Neural cell (in vitro differentiated cells): ENCODE results near the gene TPR. TPM values are rescaled to one million over a fixed set of nuclear protein-coding genes. Genes with fewer than 3 reads are reported as not detected.

Experiments used
- H2AFZ ChIP-seq: fragments of 200-600, 300-800 bp; sonication (generic), shearing (Covaris generic); 2 replicates; pipeline ENCODE4 v1.6.0; 2014; ENCODE audit warnings: low read depth, mild to moderate bottlenecking, antibody characterized with exemption, low read length, moderate library complexity
- H3F3A ChIP-seq: fragments of 200-600 bp; shearing (Covaris generic); 2 replicates; pipeline ENCODE4 v1.6.1; 2016; ENCODE audit warnings: mild to moderate bottlenecking, moderate library complexity, mixed read lengths, antibody characterized with exemption, low read length; ENCODE audit not compliant: insufficient read depth, poor library complexity, severe bottlenecking
- H3K27ac ChIP-seq: fragments of 200-600, 300-800 bp; sonication (generic), shearing (Covaris generic); 2 replicates; pipeline ENCODE4 v1.5.1; 2014; ENCODE audit warnings: mild to moderate bottlenecking, low read length, moderate library complexity
- H3K27me3 ChIP-seq: fragments of 300-800, 200-600 bp; sonication (generic), shearing (Covaris generic); 2 replicates; pipeline ENCODE4 v1.6.0; 2014; ENCODE audit warnings: mild to moderate bottlenecking, low read depth, low read length, moderate library complexity; ENCODE audit not compliant: insufficient read depth
- H3K36me3 ChIP-seq: fragments of 300-800, 200-600 bp; sonication (generic), shearing (Covaris generic); 2 replicates; pipeline ENCODE4 v1.5.1; 2014; ENCODE audit warnings: mild to moderate bottlenecking, antibody characterized with exemption, low read length, moderate library complexity; ENCODE audit not compliant: insufficient read depth
- H3K4me2 ChIP-seq: fragments of 300-800, 200-600 bp; sonication (generic), shearing (Covaris generic); 2 replicates; pipeline ENCODE4 v1.6.0; 2014; ENCODE audit warnings: mild to moderate bottlenecking, low read length
- H3K4me3 ChIP-seq: fragments of 300-800, 200-600 bp; sonication (generic), shearing (Covaris generic); 2 replicates; pipeline ENCODE4 v1.5.1; 2014; ENCODE audit warnings: mild to moderate bottlenecking, low read length, moderate library complexity
- H3K79me2 ChIP-seq: fragments of 200-600 bp; shearing (Covaris generic); replicated peaks from 2 replicates; pipeline ENCODE4 v1.6.0; 2014; ENCODE audit warnings: mild to moderate bottlenecking, low read length, moderate library complexity; ENCODE audit not compliant: insufficient read depth
- H3K9ac ChIP-seq: fragments of 300-800, 200-600 bp; sonication (generic), shearing (Covaris generic); 2 replicates; pipeline ENCODE4 v1.6.1; 2016; ENCODE audit warnings: mild to moderate bottlenecking, low read length, mixed read lengths
- H3K9me2 ChIP-seq: fragments of 200-600 bp; shearing (Covaris generic); 2 replicates; pipeline ENCODE4 v1.6.1; 2016; ENCODE audit warnings: mild to moderate bottlenecking, low read length, mixed read lengths; ENCODE audit not compliant: insufficient read depth
- H3K9me3 ChIP-seq: fragments of 200-600, 300-800 bp; sonication (generic), shearing (Covaris generic); 2 replicates; pipeline ENCODE4 v1.6.1; 2016; ENCODE audit warnings: mild to moderate bottlenecking, mixed run types, low read length, moderate library complexity, mixed read lengths
- H4K20me1 ChIP-seq: fragments of 200-600 bp; shearing (Covaris generic); 2 replicates; pipeline ENCODE4 v1.6.1; 2016; ENCODE audit warnings: mild to moderate bottlenecking, mixed run types; ENCODE audit not compliant: insufficient read depth
- EP300 ChIP-seq: fragments of 450-650 bp; conservative IDR thresholded peaks from 2 replicates; pipeline ENCODE4 v1.6.1; 2014; ENCODE audit warnings: antibody characterized with exemption, mild to moderate bottlenecking, moderate library complexity; ENCODE audit not compliant: poor library complexity, severe bottlenecking
- EZH2 ChIP-seq: fragments of 200-600, 300-800 bp; shearing (Covaris generic), sonication (generic); IDR thresholded peaks from 2 replicates; pipeline ENCODE4 v1.6.1; 2014; ENCODE audit warnings: antibody characterized with exemption, low read length, borderline replicate concordance, mild to moderate bottlenecking; ENCODE audit not compliant: insufficient read depth, poor library complexity, severe bottlenecking
- MXI1 ChIP-seq: fragments of 450-650 bp; conservative IDR thresholded peaks from 2 replicates; pipeline ENCODE4 v1.6.1; 2014; ENCODE audit warnings: antibody characterized with exemption, mild to moderate bottlenecking; ENCODE audit not compliant: poor library complexity, severe bottlenecking
- POLR2AphosphoS5 ChIP-seq: IDR thresholded peaks from 2 replicates; pipeline ENCODE4 v1.6.1; 2012
- RAD21 ChIP-seq: fragments of 450-650 bp; conservative IDR thresholded peaks from 2 replicates; pipeline ENCODE4 v1.6.1; 2014; ENCODE audit warnings: antibody characterized with exemption, mild to moderate bottlenecking, moderate library complexity
- SMC3 ChIP-seq: fragments of 450-650 bp; conservative IDR thresholded peaks from 2 replicates; pipeline ENCODE4 v1.6.1; 2014; ENCODE audit warnings: antibody characterized with exemption, mild to moderate bottlenecking, moderate library complexity; ENCODE audit not compliant: poor library complexity
- TAF1 ChIP-seq: IDR thresholded peaks from 2 replicates; pipeline ENCODE4 v1.6.1; 2012; ENCODE audit warnings: low read depth
- polyA plus RNA-seq: library from polyadenylated mRNA; depleted of rRNA; stranded (reverse); fragments of >200 nt; gene quantifications from 2 replicates; pipeline ENCODE4 v1.2.3, GENCODE V29; 2014
- TF ChIP-seq, protein P1 (sequence below): IDR thresholded peaks from 2 replicates; pipeline ENCODE4 v1.6.1; 2012; ENCODE audit warnings: borderline replicate concordance
- TF ChIP-seq, protein P2 (sequence below): fragments of 450-650 bp; IDR thresholded peaks from 2 replicates; pipeline ENCODE4 v1.5.1; 2014; ENCODE audit warnings: antibody characterized with exemption, mild to moderate bottlenecking, moderate library complexity; ENCODE audit not compliant: poor library complexity, severe bottlenecking

The TPR gene
- polyA plus RNA-seq, 1 donor from 2014 or later, result 91.2 TPM

DNA sequence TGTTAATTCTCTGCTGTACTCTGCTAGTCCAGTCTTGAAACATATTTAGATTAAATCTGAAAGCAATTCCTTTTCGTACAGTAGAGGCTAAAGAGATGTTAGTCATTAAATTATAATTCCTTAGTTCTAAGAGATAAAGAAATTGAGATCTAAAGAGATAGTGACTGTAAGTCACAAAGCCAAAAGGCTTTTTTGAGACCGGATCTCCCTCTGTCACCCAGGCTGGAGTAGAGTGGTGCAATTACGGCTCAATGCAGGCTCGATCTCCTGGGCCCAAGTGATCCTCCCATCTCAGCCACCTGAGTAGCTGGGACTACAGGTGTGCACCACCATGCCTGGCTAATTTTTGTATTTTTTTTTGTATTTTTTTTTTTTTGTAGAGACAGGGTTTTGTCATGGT is 64.7 kb downstream of the TPR start:
- Histone ChIP-seq H3K4me2 (no peak overlapping the region), H3K9me3 (no peaks in the 10 kb centered on the region), H3K36me3 (peaks cover 5% of the 10 kb centered on the region), H3K9ac (no peak overlapping the region), H3K27ac (no peak overlapping the region), H4K20me1 (no peaks in the 10 kb centered on the region), H2AFZ (no peak overlapping the region), H3K9me2 (no peaks in the 10 kb centered on the region), H3K4me3 (no peak overlapping the region), H3K27me3 (no peaks in the 10 kb centered on the region), H3K79me2 (no peaks in the 10 kb centered on the region), H3F3A (no peaks in the 10 kb centered on the region)
- TF ChIP-seq, protein P1, sequence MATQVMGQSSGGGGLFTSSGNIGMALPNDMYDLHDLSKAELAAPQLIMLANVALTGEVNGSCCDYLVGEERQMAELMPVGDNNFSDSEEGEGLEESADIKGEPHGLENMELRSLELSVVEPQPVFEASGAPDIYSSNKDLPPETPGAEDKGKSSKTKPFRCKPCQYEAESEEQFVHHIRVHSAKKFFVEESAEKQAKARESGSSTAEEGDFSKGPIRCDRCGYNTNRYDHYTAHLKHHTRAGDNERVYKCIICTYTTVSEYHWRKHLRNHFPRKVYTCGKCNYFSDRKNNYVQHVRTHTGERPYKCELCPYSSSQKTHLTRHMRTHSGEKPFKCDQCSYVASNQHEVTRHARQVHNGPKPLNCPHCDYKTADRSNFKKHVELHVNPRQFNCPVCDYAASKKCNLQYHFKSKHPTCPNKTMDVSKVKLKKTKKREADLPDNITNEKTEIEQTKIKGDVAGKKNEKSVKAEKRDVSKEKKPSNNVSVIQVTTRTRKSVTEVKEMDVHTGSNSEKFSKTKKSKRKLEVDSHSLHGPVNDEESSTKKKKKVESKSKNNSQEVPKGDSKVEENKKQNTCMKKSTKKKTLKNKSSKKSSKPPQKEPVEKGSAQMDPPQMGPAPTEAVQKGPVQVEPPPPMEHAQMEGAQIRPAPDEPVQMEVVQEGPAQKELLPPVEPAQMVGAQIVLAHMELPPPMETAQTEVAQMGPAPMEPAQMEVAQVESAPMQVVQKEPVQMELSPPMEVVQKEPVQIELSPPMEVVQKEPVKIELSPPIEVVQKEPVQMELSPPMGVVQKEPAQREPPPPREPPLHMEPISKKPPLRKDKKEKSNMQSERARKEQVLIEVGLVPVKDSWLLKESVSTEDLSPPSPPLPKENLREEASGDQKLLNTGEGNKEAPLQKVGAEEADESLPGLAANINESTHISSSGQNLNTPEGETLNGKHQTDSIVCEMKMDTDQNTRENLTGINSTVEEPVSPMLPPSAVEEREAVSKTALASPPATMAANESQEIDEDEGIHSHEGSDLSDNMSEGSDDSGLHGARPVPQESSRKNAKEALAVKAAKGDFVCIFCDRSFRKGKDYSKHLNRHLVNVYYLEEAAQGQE, result no peak

DNA sequence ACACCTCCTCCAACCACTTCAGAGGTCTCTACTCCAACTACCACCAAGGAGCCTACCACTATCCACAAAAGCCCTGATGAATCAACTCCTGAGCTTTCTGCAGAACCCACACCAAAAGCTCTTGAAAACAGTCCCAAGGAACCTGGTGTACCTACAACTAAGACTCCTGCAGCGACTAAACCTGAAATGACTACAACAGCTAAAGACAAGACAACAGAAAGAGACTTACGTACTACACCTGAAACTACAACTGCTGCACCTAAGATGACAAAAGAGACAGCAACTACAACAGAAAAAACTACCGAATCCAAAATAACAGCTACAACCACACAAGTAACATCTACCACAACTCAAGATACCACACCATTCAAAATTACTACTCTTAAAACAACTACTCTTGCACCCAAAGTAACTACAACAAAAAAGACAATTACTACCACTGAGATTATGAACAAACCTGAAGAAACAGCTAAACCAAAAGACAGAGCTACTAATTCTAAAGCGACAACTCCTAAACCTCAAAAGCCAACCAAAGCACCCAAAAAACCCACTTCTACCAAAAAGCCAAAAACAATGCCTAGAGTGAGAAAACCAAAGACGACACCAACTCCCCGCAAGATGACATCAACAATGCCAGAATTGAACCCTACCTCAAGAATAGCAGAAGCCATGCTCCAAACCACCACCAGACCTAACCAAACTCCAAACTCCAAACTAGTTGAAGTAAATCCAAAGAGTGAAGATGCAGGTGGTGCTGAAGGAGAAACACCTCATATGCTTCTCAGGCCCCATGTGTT is 66.6 kb downstream of the TPR start:
- H3K27ac ChIP-seq, result no peak overlapping the region
- H3K4me2 ChIP-seq, result no peak overlapping the region
- H2AFZ ChIP-seq, result no peak overlapping the region
- TF ChIP-seq, protein P1, result no peak
- no peak for TF ChIP-seq EP300
- TF ChIP-seq EZH2, result no peak
- no peak for TF ChIP-seq TAF1
- TF ChIP-seq SMC3, result no peak
- TF ChIP-seq RAD21, result no peak
- TF ChIP-seq MXI1, result no peak
- TF ChIP-seq POLR2AphosphoS5, result no peak
- TF ChIP-seq, protein P2, sequence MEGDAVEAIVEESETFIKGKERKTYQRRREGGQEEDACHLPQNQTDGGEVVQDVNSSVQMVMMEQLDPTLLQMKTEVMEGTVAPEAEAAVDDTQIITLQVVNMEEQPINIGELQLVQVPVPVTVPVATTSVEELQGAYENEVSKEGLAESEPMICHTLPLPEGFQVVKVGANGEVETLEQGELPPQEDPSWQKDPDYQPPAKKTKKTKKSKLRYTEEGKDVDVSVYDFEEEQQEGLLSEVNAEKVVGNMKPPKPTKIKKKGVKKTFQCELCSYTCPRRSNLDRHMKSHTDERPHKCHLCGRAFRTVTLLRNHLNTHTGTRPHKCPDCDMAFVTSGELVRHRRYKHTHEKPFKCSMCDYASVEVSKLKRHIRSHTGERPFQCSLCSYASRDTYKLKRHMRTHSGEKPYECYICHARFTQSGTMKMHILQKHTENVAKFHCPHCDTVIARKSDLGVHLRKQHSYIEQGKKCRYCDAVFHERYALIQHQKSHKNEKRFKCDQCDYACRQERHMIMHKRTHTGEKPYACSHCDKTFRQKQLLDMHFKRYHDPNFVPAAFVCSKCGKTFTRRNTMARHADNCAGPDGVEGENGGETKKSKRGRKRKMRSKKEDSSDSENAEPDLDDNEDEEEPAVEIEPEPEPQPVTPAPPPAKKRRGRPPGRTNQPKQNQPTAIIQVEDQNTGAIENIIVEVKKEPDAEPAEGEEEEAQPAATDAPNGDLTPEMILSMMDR, result no peak
- no peaks in the 10 kb centered on the region for H3K9me2 ChIP-seq
- H3K4me3 ChIP-seq, result no peak overlapping the region
- no peaks in the 10 kb centered on the region for H3F3A ChIP-seq
- H3K9ac ChIP-seq, result no peak overlapping the region
- no peaks in the 10 kb centered on the region for H3K79me2 ChIP-seq
- H3K36me3 ChIP-seq, result peaks cover 5% of the 10 kb centered on the region
- no peaks in the 10 kb centered on the region for H3K9me3 ChIP-seq
- no peaks in the 10 kb centered on the region for H4K20me1 ChIP-seq
- H3K27me3 ChIP-seq, result no peaks in the 10 kb centered on the region
